HEK293T (cell line): Measurements from ENCODE around the gene OR2D3.
"Not testable (repeated sequence)": the region's sequence is repeated elsewhere in the genome, so short reads cannot be mapped to it uniquely, and the experiment has no call there.

Experiments used
- CTCF ChIA-PET: fragments of 350-600 bp; formaldehyde crosslinking; extraction: SDS; loops from one replicate; lab custom pipeline; 2021; ENCODE audit warnings: antibody characterized with exemption, inconsistent platforms; lab: Yijun Ruan, JAX
- POLR2A ChIA-PET: fragments of 350-600 bp; formaldehyde crosslinking; extraction: SDS; loops from one replicate; lab custom pipeline; 2020; ENCODE audit warnings: antibody characterized with exemption, inconsistent platforms; lab: Yijun Ruan, JAX
- DNase-seq: peaks from one replicate; pipeline ENCODE4 v3.0.0; 2012; ENCODE audit warnings: mixed read lengths; ENCODE audit errors: extremely low spot score
- ARNT ChIP-seq: fragments of 450-650 bp; IDR thresholded peaks from 2 replicates; pipeline ENCODE4 v1.6.1; 2017; ENCODE audit warnings: mild to moderate bottlenecking
- BHLHE40 ChIP-seq: fragments of 450-650 bp; IDR thresholded peaks from 2 replicates; pipeline ENCODE4 v1.6.1; 2016; ENCODE audit warnings: mild to moderate bottlenecking, moderate library complexity, borderline replicate concordance
- CTBP1 ChIP-seq: fragments of 450-650 bp; IDR thresholded peaks from 2 replicates; pipeline ENCODE4 v1.6.1; 2016; ENCODE audit warnings: borderline replicate concordance
- ELF4 ChIP-seq: fragments of 450-650 bp; IDR thresholded peaks from 2 replicates; pipeline ENCODE4 v1.6.1; 2017; ENCODE audit warnings: antibody characterized with exemption
- FOXA1 ChIP-seq: fragments of 450-650 bp; IDR thresholded peaks from 2 replicates; pipeline ENCODE4 v1.6.1; 2016; ENCODE audit warnings: mild to moderate bottlenecking
- FOXK2 ChIP-seq: fragments of 450-650 bp; IDR thresholded peaks from 2 replicates; pipeline ENCODE4 v1.6.1; 2016; ENCODE audit warnings: mild to moderate bottlenecking
- FOXM1 ChIP-seq: fragments of 450-650 bp; IDR thresholded peaks from 2 replicates; pipeline ENCODE4 v1.6.1; 2017; ENCODE audit warnings: mild to moderate bottlenecking, borderline replicate concordance
- HDGF ChIP-seq: fragments of 450-650 bp; IDR thresholded peaks from 2 replicates; pipeline ENCODE4 v1.6.1; 2017; ENCODE audit warnings: antibody characterized with exemption, borderline replicate concordance
- L3MBTL2 ChIP-seq: fragments of 450-650 bp; conservative IDR thresholded peaks from 2 replicates; pipeline ENCODE4 v1.6.1; 2016; ENCODE audit warnings: mild to moderate bottlenecking
- LEF1 ChIP-seq: fragments of 450-650 bp; IDR thresholded peaks from 2 replicates; pipeline ENCODE4 v1.6.1; 2017; ENCODE audit warnings: mild to moderate bottlenecking, borderline replicate concordance
- NFRKB ChIP-seq: fragments of 450-650 bp; IDR thresholded peaks from 2 replicates; pipeline ENCODE4 v1.6.1; 2016; ENCODE audit warnings: mild to moderate bottlenecking, moderate library complexity
- SP1 ChIP-seq: fragments of 450-650 bp; IDR thresholded peaks from 2 replicates; pipeline ENCODE4 v1.6.1; 2017
- SUZ12 ChIP-seq: fragments of 450-650 bp; IDR thresholded peaks from 2 replicates; pipeline ENCODE4 v1.6.1; 2016; ENCODE audit warnings: mild to moderate bottlenecking
- TARDBP ChIP-seq: fragments of 450-650 bp; IDR thresholded peaks from 2 replicates; pipeline ENCODE4 v1.6.1; 2016
- ZNF384 ChIP-seq: fragments of 450-650 bp; IDR thresholded peaks from 2 replicates; pipeline ENCODE4 v1.6.1; 2016
- TF ChIP-seq, protein P1 (sequence below): fragments of 450-650 bp; IDR thresholded peaks from 2 replicates; pipeline ENCODE4 v1.6.1; 2016

The OR2D3 gene, protein sequence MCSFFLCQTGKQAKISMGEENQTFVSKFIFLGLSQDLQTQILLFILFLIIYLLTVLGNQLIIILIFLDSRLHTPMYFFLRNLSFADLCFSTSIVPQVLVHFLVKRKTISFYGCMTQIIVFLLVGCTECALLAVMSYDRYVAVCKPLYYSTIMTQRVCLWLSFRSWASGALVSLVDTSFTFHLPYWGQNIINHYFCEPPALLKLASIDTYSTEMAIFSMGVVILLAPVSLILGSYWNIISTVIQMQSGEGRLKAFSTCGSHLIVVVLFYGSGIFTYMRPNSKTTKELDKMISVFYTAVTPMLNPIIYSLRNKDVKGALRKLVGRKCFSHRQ

DNA sequence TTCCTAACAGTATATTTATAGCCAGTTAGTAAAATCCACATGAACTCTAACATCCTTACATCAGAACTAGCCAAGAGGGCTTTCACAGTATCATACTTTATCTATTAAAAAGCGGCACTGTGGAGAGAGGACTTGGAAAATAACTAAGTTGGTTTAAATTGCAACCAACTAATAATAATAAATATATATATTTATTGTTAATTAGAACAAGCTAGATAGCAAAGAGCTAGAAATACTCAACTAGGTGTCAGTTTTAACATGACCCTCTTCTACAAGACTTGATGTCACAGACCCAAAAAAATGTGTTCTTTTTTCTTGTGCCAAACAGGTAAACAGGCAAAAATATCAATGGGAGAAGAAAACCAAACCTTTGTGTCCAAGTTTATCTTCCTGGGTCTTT is at the start of gene OR2D3:
OR2D3 (plus strand) TSS at position 301 of the 400 bp plus-strand sequence; CDS start at position 301, 0 bp downstream.
- no peak for DNase-seq
- CTCF ChIA-PET = no interaction called here
- POLR2A ChIA-PET = no interaction called here
- TF ChIP-seq ELF4 (no peak), SUZ12 (no peak), BHLHE40 (no peak), CTBP1 (no peak), ZNF384 (no peak), L3MBTL2 (no peak), FOXK2 (no peak)

DNA sequence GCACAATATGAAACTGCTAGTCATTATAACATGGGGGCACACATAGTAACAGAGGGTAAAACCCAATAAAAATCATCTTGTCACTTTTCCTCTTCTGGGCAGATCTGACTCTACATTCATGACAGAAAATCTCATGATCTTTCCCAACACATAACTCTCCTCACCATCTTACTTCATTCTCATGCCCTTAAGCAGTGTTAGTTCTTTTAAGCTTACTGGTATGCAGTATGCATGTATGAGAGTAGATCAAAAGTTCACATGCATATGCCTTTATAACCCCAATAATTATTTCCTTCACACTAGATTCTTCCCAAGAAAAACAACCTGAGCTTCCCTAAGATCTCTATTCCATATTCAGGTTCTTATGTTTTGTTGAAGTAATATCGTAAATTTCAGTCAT is 49.5 kb upstream of the OR2D3 start:
- no peak for DNase-seq
- CTCF ChIA-PET = no interaction called here
- no peak for TF ChIP-seq L3MBTL2
- TF ChIP-seq, protein P1, sequence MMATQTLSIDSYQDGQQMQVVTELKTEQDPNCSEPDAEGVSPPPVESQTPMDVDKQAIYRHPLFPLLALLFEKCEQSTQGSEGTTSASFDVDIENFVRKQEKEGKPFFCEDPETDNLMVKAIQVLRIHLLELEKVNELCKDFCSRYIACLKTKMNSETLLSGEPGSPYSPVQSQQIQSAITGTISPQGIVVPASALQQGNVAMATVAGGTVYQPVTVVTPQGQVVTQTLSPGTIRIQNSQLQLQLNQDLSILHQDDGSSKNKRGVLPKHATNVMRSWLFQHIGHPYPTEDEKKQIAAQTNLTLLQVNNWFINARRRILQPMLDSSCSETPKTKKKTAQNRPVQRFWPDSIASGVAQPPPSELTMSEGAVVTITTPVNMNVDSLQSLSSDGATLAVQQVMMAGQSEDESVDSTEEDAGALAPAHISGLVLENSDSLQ = no peak
- TF ChIP-seq CTBP1 = no peak
- TF ChIP-seq ARNT = no peak
- TF ChIP-seq SUZ12 = no peak
- TF ChIP-seq NFRKB = no peak
- POLR2A ChIA-PET = no interaction called here

DNA sequence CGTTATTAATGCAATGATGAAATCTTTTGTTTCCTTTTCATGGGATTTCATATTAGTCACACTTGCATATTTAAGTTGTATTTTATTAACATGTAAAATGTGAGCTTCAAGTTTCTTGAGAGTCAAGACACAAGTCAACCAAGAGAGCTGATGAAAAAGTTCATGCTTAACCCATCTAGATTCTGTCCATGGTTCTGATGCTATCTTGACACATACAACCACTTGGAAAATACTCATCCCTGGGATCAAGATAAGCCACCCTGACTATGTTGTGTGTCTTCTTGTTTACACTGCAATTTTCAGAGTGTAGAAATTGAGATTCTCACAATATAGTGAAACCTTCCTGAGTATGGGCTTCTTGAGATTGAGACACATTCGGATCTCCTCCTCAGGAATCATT is 45.0 kb upstream of the OR2D3 start:
- ChIA-PET CTCF (no interaction called here), POLR2A (no interaction called here)
- DNase-seq = no peak
- TF ChIP-seq ELF4 = no peak
- TF ChIP-seq CTBP1 = no peak
- no peak for TF ChIP-seq BHLHE40
- TF ChIP-seq HDGF = no peak

DNA sequence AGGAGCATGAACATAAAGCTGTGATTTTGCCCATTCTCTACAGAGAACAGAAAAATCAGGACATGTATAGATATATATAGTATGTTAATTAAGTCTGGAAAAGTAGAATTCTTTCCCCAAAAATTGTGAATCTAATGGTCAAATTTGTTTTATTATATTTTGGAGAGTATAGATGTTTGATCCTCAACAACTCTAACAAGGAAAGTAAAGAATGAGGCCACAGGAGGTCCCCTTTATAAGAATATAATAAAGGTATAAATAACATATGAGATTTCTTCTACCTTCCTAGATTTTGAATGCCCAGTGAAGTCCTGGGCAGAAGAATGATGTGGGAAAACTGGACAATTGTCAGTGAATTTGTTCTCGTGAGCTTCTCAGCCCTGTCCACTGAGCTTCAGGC is 44.5 kb upstream of the OR2D3 start, which contains the start of gene OR10A4:
OR10A4 (plus strand) TSS at position 301 of the 400 bp plus-strand sequence; CDS start at position 324, 23 bp downstream.
- TF ChIP-seq TARDBP (no peak), FOXM1 (no peak), CTBP1 (no peak), FOXA1 (no peak), SP1 (no peak), NFRKB (no peak), BHLHE40 (no peak), HDGF (no peak), ZNF384 (no peak), L3MBTL2 (no peak), LEF1 (no peak), ARNT (no peak), SUZ12 (no peak), ELF4 (no peak), FOXK2 (no peak)
- TF ChIP-seq, protein P1 = no peak
- CTCF ChIA-PET = no interaction called here
- DNase-seq = no peak
- POLR2A ChIA-PET = no interaction called here

DNA sequence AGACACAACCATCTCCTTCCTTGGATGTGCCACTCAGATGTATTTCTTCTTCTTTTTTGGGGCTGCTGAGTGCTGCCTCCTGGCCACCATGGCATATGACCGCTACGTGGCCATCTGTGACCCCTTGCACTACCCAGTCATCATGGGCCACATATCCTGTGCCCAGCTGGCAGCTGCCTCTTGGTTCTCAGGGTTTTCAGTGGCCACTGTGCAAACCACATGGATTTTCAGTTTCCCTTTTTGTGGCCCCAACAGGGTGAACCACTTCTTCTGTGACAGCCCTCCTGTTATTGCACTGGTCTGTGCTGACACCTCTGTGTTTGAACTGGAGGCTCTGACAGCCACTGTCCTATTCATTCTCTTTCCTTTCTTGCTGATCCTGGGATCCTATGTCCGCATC is 43.9 kb upstream of the OR2D3 start:
- TF ChIP-seq SUZ12 = no peak
- TF ChIP-seq L3MBTL2 = no peak
- TF ChIP-seq FOXK2 = no peak
- TF ChIP-seq SP1 = no peak
- no peak for TF ChIP-seq CTBP1
- TF ChIP-seq ELF4 = no peak
- no peak for TF ChIP-seq FOXA1
- no peak for TF ChIP-seq FOXM1
- no peak for TF ChIP-seq LEF1
- TF ChIP-seq, protein P1 = no peak
- TF ChIP-seq ZNF384 = no peak
- TF ChIP-seq ARNT = no peak
- TF ChIP-seq BHLHE40 = no peak
- TF ChIP-seq HDGF = no peak
- TF ChIP-seq TARDBP = no peak
- TF ChIP-seq NFRKB = no peak
- ChIA-PET POLR2A (no interaction called here), CTCF (no interaction called here)
- no peak for DNase-seq

DNA sequence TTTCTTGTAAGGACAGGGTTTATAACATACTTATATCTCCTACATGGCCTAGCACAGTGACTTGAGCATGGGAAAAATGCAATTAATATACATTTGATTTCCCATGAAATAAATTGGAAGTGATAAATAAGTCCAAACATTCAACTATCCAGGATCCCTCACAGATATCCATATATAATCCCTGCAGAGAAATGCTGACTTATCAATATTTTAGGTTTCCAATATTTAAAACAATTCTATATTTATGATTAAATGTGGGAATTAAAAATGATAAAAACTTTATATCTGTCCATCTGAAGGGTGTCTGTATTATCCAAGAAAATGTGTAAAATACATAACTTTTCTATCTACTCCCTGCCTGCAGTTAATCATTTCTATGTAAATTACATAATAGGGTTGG is 38.1 kb upstream of the OR2D3 start:
- ChIA-PET CTCF (no interaction called here), POLR2A (no interaction called here)
- TF ChIP-seq TARDBP = no peak
- TF ChIP-seq SUZ12 = no peak
- TF ChIP-seq FOXK2 = no peak
- no peak for TF ChIP-seq FOXA1
- TF ChIP-seq BHLHE40 = no peak
- TF ChIP-seq L3MBTL2 = no peak
- no peak for TF ChIP-seq FOXM1
- TF ChIP-seq SP1 = no peak
- TF ChIP-seq, protein P1 = no peak
- no peak for TF ChIP-seq HDGF
- no peak for TF ChIP-seq NFRKB
- no peak for TF ChIP-seq ARNT
- no peak for DNase-seq

DNA sequence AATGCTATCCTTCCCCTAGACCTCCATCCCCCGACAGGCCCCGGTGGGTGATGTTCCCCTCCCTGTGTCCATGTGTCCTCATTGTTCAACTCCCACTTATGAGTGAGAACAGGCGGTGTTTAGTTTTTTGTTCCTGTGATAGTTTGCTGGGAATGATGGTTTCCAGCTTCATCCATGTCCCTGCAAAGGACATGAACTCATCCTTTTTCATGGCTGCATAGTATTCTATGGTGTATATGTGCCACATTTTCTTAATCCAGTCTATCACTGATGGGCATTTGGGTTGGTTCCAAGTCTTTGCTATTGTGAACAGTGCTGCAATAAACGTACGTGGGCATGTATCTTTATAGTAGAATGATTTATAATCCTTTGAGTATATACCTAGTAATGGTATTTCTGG is 33.1 kb upstream of the OR2D3 start:
- POLR2A ChIA-PET, CTCF ChIA-PET, DNase-seq: not testable (repeated sequence)
